AG04449 (cell line): ENCODE measurements around the gene TMEM260.
A peak's percentile ranks its signal among the peaks of the same experiment; 100 is the strongest.

Source experiments
- CTCF ChIA-PET: fragments of 350-600 bp; formaldehyde crosslinking; extraction: SDS; loops from one replicate; lab custom pipeline; 2021; ENCODE audit warnings: antibody characterized with exemption; lab: Yijun Ruan, JAX
- POLR2A ChIA-PET: fragments of 400-600, 350-600 bp; formaldehyde crosslinking; extraction: SDS; loops from one replicate; lab custom pipeline; 2020; ENCODE audit warnings: antibody characterized with exemption, inconsistent platforms; lab: Yijun Ruan, JAX
- DNase-seq: peaks from one replicate; pipeline ENCODE4 v3.0.0-alpha.2; 2010; ENCODE audit warnings: low read depth, low spot score
- H3K4me3 ChIP-seq: 2 replicates; pipeline ENCODE4 v1.5.1; 2011; ENCODE audit warnings: low read depth, mild to moderate bottlenecking, control low read depth, low read length
- TF ChIP-seq, protein P1 (sequence below): IDR thresholded peaks from one replicate; pipeline ENCODE4 v1.5.1; 2011; ENCODE audit warnings: mild to moderate bottlenecking, moderate library complexity, low read length, control low read depth, inconsistent platforms; ENCODE audit not compliant: insufficient read depth; ENCODE audit errors: missing control alignments

Gene TMEM260

DNA sequence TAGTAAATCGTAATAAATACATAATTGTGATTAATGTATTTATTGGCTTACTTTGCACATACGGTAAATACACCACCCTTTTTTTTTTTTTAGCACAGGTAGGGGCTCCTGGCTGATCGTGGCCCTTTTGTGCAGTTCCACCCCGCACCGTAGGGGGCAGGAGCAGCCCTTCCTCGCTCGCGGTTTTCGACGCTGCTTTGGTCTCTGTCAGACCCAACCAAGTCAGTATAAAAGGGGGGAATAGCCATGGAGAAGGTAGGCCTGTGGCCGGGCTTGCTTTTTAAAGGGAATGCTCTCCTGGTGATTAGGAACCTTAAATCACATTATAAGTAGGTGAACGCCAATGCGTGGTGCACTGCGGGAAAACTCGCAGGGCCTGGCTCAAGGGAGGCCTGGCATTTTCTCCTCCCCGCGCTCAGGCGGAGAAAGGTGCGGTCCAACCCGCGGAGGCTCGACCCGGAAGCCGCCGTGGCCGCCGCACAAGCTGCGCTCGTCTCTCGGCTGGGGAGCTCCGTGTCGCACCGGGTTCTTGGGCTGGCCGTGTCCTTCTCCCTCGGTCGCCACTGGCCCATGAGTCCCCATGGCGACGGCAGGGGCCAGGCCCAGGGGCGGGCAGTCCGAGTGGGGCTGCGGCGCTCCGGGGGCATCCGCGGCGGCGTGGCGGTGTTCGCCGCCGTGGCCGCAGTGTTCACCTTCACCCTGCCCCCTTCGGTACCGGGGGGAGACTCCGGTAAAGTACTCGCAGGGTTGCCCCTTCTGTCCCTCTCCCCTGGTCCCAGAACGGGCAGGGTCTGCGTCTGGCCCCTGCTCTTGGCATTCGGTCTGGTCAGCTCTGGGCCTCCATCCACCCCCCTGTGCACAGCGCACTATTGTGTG lies at the start of gene TMEM260:
Gene TMEM260, plus strand, starts transcription at position 454 of the 876 bp plus-strand sequence. Its CDS starts 117 bp downstream, at position 571.
- TF ChIP-seq, protein P1, sequence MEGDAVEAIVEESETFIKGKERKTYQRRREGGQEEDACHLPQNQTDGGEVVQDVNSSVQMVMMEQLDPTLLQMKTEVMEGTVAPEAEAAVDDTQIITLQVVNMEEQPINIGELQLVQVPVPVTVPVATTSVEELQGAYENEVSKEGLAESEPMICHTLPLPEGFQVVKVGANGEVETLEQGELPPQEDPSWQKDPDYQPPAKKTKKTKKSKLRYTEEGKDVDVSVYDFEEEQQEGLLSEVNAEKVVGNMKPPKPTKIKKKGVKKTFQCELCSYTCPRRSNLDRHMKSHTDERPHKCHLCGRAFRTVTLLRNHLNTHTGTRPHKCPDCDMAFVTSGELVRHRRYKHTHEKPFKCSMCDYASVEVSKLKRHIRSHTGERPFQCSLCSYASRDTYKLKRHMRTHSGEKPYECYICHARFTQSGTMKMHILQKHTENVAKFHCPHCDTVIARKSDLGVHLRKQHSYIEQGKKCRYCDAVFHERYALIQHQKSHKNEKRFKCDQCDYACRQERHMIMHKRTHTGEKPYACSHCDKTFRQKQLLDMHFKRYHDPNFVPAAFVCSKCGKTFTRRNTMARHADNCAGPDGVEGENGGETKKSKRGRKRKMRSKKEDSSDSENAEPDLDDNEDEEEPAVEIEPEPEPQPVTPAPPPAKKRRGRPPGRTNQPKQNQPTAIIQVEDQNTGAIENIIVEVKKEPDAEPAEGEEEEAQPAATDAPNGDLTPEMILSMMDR, result peak; percentile 93
- H3K4me3 ChIP-seq, result peak within 1 kb of the TSS; percentile 93
- peak; percentile 36 for DNase-seq
- ChIA-PET POLR2A (no interaction called here), CTCF (interaction anchor here (0.6 to 5.0 kb wide), 7 partner anchors 9 to 921 kb away, joined by 3 to 35 read pairs (median 3); no protein-coding TSS in a partner anchor)

DNA sequence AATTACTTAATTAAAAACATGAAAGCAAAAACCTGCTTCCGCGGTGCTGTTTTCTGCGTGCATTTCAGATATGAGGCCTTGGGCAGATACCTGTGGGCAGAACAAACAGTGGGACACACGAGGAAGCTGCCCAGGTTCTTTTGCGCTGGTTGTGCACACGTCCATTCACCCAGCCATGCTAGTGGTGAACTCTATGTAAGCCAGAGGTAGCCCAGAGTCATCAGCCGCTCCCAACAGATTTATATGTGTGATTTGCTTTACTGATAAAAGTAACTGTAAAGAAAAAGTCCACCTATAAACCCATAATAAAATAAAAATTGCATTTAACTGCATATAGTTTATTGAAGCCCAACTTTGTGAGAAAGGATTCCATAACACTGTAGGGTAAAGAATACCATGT lies 47.1 kb upstream of the TMEM260 start:
- ChIA-PET CTCF (no interaction called here), POLR2A (no interaction called here)
- DNase-seq, result no peak
- H3K4me3 ChIP-seq, result no peak overlapping the region
- TF ChIP-seq, protein P1, result no peak

DNA sequence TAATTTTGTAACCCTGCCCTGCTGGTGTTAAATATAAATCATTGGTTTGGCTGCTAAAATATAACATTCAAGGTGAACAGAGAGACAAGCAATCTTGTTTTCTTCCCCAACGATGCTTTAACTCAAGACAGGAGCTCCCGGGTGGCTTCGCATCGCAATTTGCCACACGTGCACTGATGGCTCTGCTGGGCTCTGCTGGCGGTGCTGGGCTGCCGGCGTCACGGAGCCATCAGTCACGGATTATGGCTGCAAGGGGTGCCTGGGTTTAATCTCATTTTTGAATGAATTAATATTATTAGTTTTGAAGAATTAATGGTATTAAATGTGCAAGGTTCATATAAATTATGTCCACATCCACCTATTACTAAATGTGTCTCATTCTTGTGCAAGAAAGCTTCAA lies 44.9 kb upstream of the TMEM260 start:
- CTCF ChIA-PET, result interaction anchor here (1.0 kb wide), 1 partner anchor 45 kb away, joined by 3 read pairs; no protein-coding TSS in a partner anchor
- H3K4me3 ChIP-seq, result no peak overlapping the region
- DNase-seq, result no peak
- POLR2A ChIA-PET, result no interaction called here
- TF ChIP-seq, protein P1, result no peak

DNA sequence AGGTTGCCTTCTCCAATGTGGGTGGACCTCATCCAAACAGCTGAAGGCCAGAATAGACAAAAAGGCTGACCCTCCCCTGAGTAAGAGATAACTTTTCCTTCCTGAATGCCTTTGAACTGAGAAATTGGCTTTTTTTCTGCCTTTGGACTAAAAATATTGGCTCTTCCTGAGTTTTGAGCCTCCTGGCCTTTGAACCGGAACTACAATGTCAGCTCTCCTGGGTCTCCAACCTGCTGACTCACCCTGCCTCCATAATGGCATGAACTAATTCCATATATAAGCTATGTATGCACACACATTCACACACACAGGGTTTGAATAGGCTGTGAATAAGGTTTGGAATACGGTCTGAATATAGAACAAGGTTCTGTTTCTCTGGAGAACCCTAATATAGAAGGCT lies 39.7 kb upstream of the TMEM260 start:
- ChIA-PET CTCF (no interaction called here), POLR2A (no interaction called here)
- no peak overlapping the region for H3K4me3 ChIP-seq
- TF ChIP-seq, protein P1, result no peak
- no peak for DNase-seq

DNA sequence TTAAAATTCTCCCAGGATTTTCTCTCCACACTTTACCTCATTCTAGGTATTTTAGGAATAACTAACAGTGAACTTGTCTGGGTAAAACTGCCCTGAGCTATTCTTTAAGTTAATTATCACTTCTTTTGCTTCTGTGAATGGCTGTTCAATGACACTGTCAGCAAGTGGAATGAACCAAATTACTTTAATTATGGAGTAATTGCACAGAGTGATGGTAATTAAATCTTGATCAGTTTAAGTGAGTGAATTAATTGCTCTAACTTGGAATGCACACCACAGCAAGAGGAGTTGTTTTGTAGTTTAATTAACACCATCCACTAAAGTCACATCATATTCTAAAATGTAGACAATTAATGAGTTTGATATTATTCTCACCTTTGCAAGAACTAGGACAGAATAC lies 36.2 kb upstream of the TMEM260 start:
- CTCF ChIA-PET, result interaction anchor here (1.5 kb wide), 1 partner anchor 53 kb away, joined by 3 read pairs; no protein-coding TSS in a partner anchor
- DNase-seq, result no peak
- POLR2A ChIA-PET, result no interaction called here
- TF ChIP-seq, protein P1, result no peak
- H3K4me3 ChIP-seq, result no peak overlapping the region

DNA sequence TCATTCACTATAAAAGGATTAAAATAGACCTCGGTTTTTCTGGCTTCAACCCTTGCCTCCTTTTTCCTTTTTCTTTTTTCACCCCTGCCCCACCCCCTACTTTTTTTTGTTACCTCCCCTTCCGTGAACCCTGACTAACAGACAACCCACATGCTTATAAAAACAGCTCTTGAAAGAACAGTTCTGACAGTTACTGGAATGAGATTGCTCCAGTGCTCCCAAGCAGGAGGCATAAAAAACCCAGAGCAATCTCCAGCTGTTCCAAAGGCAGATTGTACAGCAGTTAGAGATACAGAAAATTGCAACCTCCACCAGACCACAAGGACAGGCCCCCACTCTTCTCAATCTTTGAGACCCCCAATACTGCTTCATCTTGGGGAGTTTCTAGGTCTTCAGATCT lies 29.9 kb upstream of the TMEM260 start:
- ChIA-PET POLR2A (no interaction called here), CTCF (no interaction called here)
- H3K4me3 ChIP-seq, result no peak overlapping the region

More for the DNA sequence above, 29.9 kb upstream of the TMEM260 start:
- TF ChIP-seq, protein P1, result no peak
- no peak for DNase-seq
